Stimulated activated CD4-positive, alpha-beta T cell treated with anti-CD3 and anti-CD28 coated beads, Interleukin-1b, Interleukin-23, amount 100 ng/mL, for 1 hour (primary cell): ENCODE measurements around the gene KRTAP10-1.
"Not testable (repeated sequence)": the region's sequence is repeated elsewhere in the genome, so short reads cannot be mapped to it uniquely, and the experiment has no call there.

Experiments
- DNase-seq, 2 donors: peaks; one replicate each; pipeline ENCODE4 v3.0.0-alpha.2; 2020; ENCODE audit warnings: low read depth in 2 of 2

KRTAP10-1 gene

GRCh38 chr21:44571296-44571695 is 31.3 kb upstream of the KRTAP10-1 start:
- no peak for DNase-seq

- no peak for DNase-seq
These were observed 30.0 kb upstream of the KRTAP10-1 start for GRCh38 chr21:44569861-44570517.

GRCh38 chr21:44568667-44569556 is 28.9 kb upstream of the KRTAP10-1 start:
- no peak for DNase-seq

GRCh38 chr21:44568261-44568660 is 28.3 kb upstream of the KRTAP10-1 start:
- no peak for DNase-seq

- no peak for DNase-seq
These were observed 27.6 kb upstream of the KRTAP10-1 start for GRCh38 chr21:44567481-44568171.

- no peak for DNase-seq
These were observed 26.4 kb upstream of the KRTAP10-1 start for GRCh38 chr21:44566403-44566802.

- DNase-seq, result no peak
These were observed 25.0 kb upstream of the KRTAP10-1 start for GRCh38 chr21:44564886-44565598.

GRCh38 chr21:44564099-44564498 is 24.1 kb upstream of the KRTAP10-1 start:
- DNase-seq, result no peak

- DNase-seq, result no peak
These were observed 18.7 kb upstream of the KRTAP10-1 start, which contains the start of gene KRTAP10-3 for GRCh38 chr21:44558695-44559094. Gene KRTAP10-3 (minus strand): TSS chr21:44558795. CDS start chr21:44558715, 80 bp downstream.

GRCh38 chr21:44558329-44558675 is 18.3 kb upstream of the KRTAP10-1 start:
- DNase-seq, result not testable (repeated sequence)

- DNase-seq, result no peak
These were observed 17.7 kb upstream of the KRTAP10-1 start for GRCh38 chr21:44557491-44558328.

GRCh38 chr21:44556879-44557278 is 16.9 kb upstream of the KRTAP10-1 start:
- no peak for DNase-seq

GRCh38 chr21:44555200-44555875 is 15.3 kb upstream of the KRTAP10-1 start:
- DNase-seq, result no peak

GRCh38 chr21:44552681-44553080 is 12.7 kb upstream of the KRTAP10-1 start:
- DNase-seq, result no peak

- DNase-seq, result no peak
These were observed 12.1 kb upstream of the KRTAP10-1 start for GRCh38 chr21:44552136-44552535.

- no peak for DNase-seq
These were observed 11.5 kb upstream of the KRTAP10-1 start, which contains the start of gene KRTAP10-2 for GRCh38 chr21:44551340-44551961. Gene KRTAP10-2 (minus strand): TSS chr21:44551505. CDS start chr21:44551458, 47 bp downstream.

- no peak for DNase-seq
These were observed 10.8 kb upstream of the KRTAP10-1 start for GRCh38 chr21:44550807-44551206.

GRCh38 chr21:44550285-44550684 is 10.3 kb upstream of the KRTAP10-1 start:
- not testable (repeated sequence) for DNase-seq

- no peak for DNase-seq
These were observed 9.7 kb upstream of the KRTAP10-1 start for GRCh38 chr21:44549525-44550211.
